Muscle layer of duodenum (tissue), 2 donors: ENCODE measurements around the gene EHBP1.

Experiments
- H3K27ac ChIP-seq: one replicate; pipeline ENCODE4 v1.7.0; 2013; ENCODE audit warnings: mild to moderate bottlenecking, low read length
- H3K27me3 ChIP-seq: one replicate; pipeline ENCODE4 v1.7.0; 2013; ENCODE audit warnings: low read depth, mild to moderate bottlenecking, control low read depth, low read length
- H3K36me3 ChIP-seq, 2 donors: one replicate each; pipeline ENCODE4 v1.7.0; 2013; ENCODE audit warnings: low read length in 2 of 2, control low read depth in 1 of 2, mild to moderate bottlenecking in 1 of 2; ENCODE audit not compliant: insufficient read depth in 2 of 2, control insufficient read depth in 1 of 2
- H3K4me1 ChIP-seq, 2 donors: one replicate each; pipeline ENCODE4 v1.7.0; 2013; ENCODE audit warnings: low read length in 2 of 2, mild to moderate bottlenecking in 2 of 2, control low read depth in 1 of 2, moderate library complexity in 1 of 2; ENCODE audit not compliant: insufficient read depth in 2 of 2, control insufficient read depth in 1 of 2
- H3K4me3 ChIP-seq, 2 donors: one replicate each; pipeline ENCODE4 v1.7.0; 2013; ENCODE audit warnings: low read length in 2 of 2, low read depth in 1 of 2, mild to moderate bottlenecking in 1 of 2
- H3K9me3 ChIP-seq, 2 donors: one replicate each; pipeline ENCODE4 v1.7.0; 2013; ENCODE audit warnings: low read length in 2 of 2, control low read depth in 1 of 2, mild to moderate bottlenecking in 1 of 2; ENCODE audit not compliant: control insufficient read depth in 1 of 2
- donor health status: healthy.

The EHBP1 gene

GRCh38 chr2:62787386-62787785, 81.9 kb downstream of the EHBP1 start:
- Histone ChIP-seq H3K4me1 (peaks cover 5 to 41% of the 10 kb centered on the region in 2 donors), H3K4me3 (no peak overlapping the region), H3K27me3 (no peaks in the 10 kb centered on the region), H3K27ac (no peak overlapping the region), H3K36me3 (no peaks in the 10 kb centered on the region), H3K9me3 (no peaks in the 10 kb centered on the region)

GRCh38 chr2:62789518-62789917, 84.0 kb downstream of the EHBP1 start:
- Histone ChIP-seq H3K4me1 (peaks cover 5 to 48% of the 10 kb centered on the region in 2 donors), H3K36me3 (no peaks in the 10 kb centered on the region), H3K4me3 (no peak overlapping the region), H3K27ac (no peak overlapping the region), H3K27me3 (no peaks in the 10 kb centered on the region), H3K9me3 (no peaks in the 10 kb centered on the region)

DNA sequence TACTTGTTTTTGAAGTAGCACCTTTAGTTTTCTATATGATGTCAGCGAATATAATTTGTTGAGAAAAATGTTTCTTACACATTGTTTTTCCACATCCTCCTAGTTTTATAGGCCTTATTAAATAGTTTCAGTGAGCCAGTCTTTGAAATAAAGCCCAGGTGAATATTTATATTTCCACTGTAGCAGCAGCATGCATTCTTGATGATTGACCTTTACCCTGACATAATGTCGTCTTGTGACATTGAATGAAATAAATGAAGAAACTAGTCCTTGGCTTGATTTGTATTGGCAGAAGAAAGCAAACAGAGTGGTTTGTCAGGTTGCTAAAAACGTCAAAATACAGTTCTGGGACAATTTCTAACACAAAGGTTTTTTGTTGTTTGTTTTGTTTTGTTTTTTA, 84.4 kb downstream of the EHBP1 start:
- Histone ChIP-seq H3K36me3 (no peaks in the 10 kb centered on the region), H3K27ac (no peak overlapping the region), H3K9me3 (no peaks in the 10 kb centered on the region), H3K4me1 (peaks cover 5 to 50% of the 10 kb centered on the region in 2 donors), H3K27me3 (no peaks in the 10 kb centered on the region), H3K4me3 (no peak overlapping the region)

DNA sequence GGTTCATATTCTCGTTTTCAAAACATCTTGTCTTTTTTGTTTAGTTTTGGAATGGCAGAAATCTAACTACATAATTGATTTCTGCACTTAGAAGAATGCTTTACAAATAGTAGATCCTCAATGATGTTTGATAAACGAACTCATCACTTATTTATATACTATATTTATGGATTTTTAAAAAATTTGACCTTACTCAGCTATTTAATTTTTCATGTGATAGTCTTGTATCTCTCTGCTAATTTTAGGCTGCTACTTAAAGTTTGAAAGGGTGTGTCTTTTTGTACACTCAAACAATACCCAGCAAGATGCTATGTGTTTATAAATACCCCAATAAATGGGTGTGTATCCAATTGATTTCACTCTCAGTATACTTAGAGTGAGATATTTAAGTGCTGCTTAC, 86.9 kb downstream of the EHBP1 start:
- Histone ChIP-seq H3K27ac (no peak overlapping the region), H3K36me3 (no peaks in the 10 kb centered on the region), H3K4me3 (no peak overlapping the region), H3K27me3 (no peaks in the 10 kb centered on the region), H3K4me1 (peaks cover 5 to 39% of the 10 kb centered on the region in 2 donors), H3K9me3 (no peaks in the 10 kb centered on the region)

- Histone ChIP-seq H3K27me3 (no peaks in the 10 kb centered on the region), H3K4me3 (no peak overlapping the region), H3K9me3 (no peaks in the 10 kb centered on the region), H3K27ac (no peak overlapping the region), H3K36me3 (no peaks in the 10 kb centered on the region), H3K4me1 (peaks cover 5 to 37% of the 10 kb centered on the region in 2 donors)
Measured at GRCh38 chr2:62793213-62793612, 87.7 kb downstream of the EHBP1 start.

GRCh38 chr2:62794791-62795190, 89.3 kb downstream of the EHBP1 start:
- Histone ChIP-seq H3K4me1 (peaks cover 0 to 25% of the 10 kb centered on the region in 2 donors), H3K27me3 (no peaks in the 10 kb centered on the region), H3K4me3 (no peak overlapping the region), H3K36me3 (no peaks in the 10 kb centered on the region), H3K9me3 (no peaks in the 10 kb centered on the region), H3K27ac (no peak overlapping the region)

- H3K27me3 ChIP-seq = no peaks in the 10 kb centered on the region
- H3K9me3 ChIP-seq = no peaks in the 10 kb centered on the region
- no peaks in the 10 kb centered on the region for H3K36me3 ChIP-seq
- peaks cover 0 to 22% of the 10 kb centered on the region in 2 donors for H3K4me1 ChIP-seq
- no peak overlapping the region for H3K27ac ChIP-seq
- no peak overlapping the region for H3K4me3 ChIP-seq
Measured at GRCh38 chr2:62795341-62795740, 89.8 kb downstream of the EHBP1 start.

DNA sequence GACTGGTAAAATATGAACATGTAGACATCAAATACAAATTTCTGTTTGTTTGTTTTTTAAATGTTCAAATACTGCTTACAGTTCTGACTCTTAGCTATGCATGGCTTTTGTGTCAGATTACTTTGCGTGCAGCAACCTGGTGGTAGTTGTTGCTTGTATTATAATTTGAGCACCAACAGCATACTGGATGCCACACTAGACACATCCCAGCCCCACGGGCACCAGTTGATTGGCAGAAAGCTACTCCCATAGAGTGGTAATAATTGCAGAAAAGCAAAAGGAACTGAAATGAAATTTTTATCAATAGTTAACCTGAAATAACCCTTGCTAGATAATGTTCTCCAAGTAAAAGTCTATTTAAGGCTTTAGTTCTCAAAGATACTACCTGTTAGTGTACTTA, 91.6 kb downstream of the EHBP1 start:
- H3K27ac ChIP-seq = no peak overlapping the region
- H3K9me3 ChIP-seq = no peaks in the 10 kb centered on the region
- no peak overlapping the region for H3K4me3 ChIP-seq
- H3K4me1 ChIP-seq = peaks cover 0 to 17% of the 10 kb centered on the region in 2 donors
- no peaks in the 10 kb centered on the region for H3K27me3 ChIP-seq
- no peaks in the 10 kb centered on the region for H3K36me3 ChIP-seq

GRCh38 chr2:62800618-62801017, 95.1 kb downstream of the EHBP1 start:
- no peaks in the 10 kb centered on the region for H3K27me3 ChIP-seq
- peaks cover 0 to 3% of the 10 kb centered on the region in 2 donors for H3K36me3 ChIP-seq
- H3K9me3 ChIP-seq = no peaks in the 10 kb centered on the region
- no peak overlapping the region for H3K27ac ChIP-seq
- H3K4me3 ChIP-seq = no peak overlapping the region
- peaks cover 0 to 5% of the 10 kb centered on the region in 2 donors for H3K4me1 ChIP-seq

- Histone ChIP-seq H3K9me3 (no peaks in the 10 kb centered on the region), H3K27me3 (no peaks in the 10 kb centered on the region), H3K4me1 (peaks cover 0 to 5% of the 10 kb centered on the region in 2 donors), H3K27ac (no peak overlapping the region), H3K36me3 (peaks cover 0 to 8% of the 10 kb centered on the region in 2 donors), H3K4me3 (no peak overlapping the region)
Measured at GRCh38 chr2:62801110-62801509, 95.6 kb downstream of the EHBP1 start.

DNA sequence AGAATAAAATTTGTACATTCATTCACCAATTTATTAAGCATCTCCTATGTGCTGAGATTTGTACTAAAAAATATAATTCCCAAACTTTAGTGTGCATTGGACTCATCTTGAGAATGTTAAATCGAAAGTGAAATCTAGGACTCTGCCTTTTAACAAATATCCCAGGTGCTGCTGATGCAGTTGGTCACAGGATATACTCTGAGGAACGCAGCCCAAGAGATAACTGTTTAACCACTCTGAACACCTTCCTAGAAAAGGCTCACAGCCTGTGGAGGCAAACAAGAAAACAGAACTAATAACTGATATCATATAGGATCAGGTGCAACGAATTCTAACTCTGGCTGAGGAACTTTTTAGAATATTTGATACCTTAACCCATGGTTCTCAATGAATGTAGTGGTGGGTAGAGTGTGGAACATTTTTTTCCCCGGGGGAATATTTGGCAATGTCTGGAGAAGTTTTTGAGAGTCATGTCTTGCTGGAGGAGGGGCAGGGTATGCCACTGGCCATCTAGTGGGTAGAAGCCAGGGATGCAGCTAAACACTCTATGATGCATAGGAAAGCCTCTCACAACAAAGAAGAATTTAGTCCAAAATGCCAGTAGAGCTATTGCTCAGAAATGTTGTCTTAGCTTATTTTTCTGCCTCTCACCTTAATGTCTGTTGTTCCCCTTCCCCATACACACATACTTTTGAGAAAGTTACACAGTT, 96.5 kb downstream of the EHBP1 start:
- Histone ChIP-seq H3K4me1 (peaks cover 0 to 5% of the 10 kb centered on the region in 2 donors), H3K27ac (no peak overlapping the region), H3K9me3 (no peaks in the 10 kb centered on the region), H3K36me3 (peaks cover 5 to 17% of the 10 kb centered on the region in 2 donors), H3K27me3 (no peaks in the 10 kb centered on the region), H3K4me3 (no peak overlapping the region)

DNA sequence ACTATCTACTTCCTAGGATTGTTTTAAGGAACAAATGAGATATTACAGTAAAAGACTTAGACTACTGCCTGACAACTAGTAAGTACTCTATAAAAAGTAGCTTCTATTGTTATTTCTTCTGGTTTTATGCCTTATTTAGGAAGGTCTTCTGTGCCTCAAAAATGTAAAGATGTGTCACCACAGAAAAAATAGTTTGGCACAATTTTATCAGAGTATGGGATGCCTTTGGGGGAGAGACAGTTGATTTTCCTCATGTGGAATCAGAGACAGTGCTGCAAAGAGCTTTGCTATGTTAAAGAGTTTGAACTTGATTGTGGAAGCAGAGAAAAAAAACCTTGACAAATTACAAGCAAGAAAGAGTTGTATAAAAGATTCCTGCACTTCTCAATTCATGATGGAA, 98.4 kb downstream of the EHBP1 start:
- H3K9me3 ChIP-seq = peaks cover 0 to 3% of the 10 kb centered on the region in 2 donors
- H3K27me3 ChIP-seq = no peaks in the 10 kb centered on the region
- peaks cover 6 to 27% of the 10 kb centered on the region in 2 donors for H3K36me3 ChIP-seq
- H3K27ac ChIP-seq = no peak overlapping the region
- H3K4me3 ChIP-seq = no peak overlapping the region
- H3K4me1 ChIP-seq = no peaks in the 10 kb centered on the region
